Ramos (cell line): ENCODE results near the gene WDR93.

Experiments
- in situ Hi-C: fragments of 300-500 bp; cut with MboI; formaldehyde crosslinking; loops from one replicate; pipeline ENCODE4 v1.14.3; 2022; ENCODE audit warnings: low sequenced_read_pairs; ENCODE audit not compliant: unreplicated experiment

WDR93 gene

GRCh38 chr15:89660556-89660955 lies 30.1 kb upstream of the WDR93 start:
- in situ Hi-C loops: no loop called here

- in situ Hi-C loops: no loop called here
Observed at GRCh38 chr15:89662893-89663626, 27.6 kb upstream of the WDR93 start.

GRCh38 chr15:89664441-89665350 lies 25.9 kb upstream of the WDR93 start:
- in situ Hi-C loops: no loop called here

- in situ Hi-C loops: no loop called here
Observed at GRCh38 chr15:89665449-89666181, 25.0 kb upstream of the WDR93 start.

GRCh38 chr15:89666184-89666857 lies 24.3 kb upstream of the WDR93 start:
- in situ Hi-C loops: no loop called here

- in situ Hi-C loops: no loop called here
Observed at GRCh38 chr15:89666858-89667705, 23.5 kb upstream of the WDR93 start.

GRCh38 chr15:89667706-89667960 lies 23.0 kb upstream of the WDR93 start:
- in situ Hi-C loops: no loop called here

- in situ Hi-C loops: no loop called here
Observed at GRCh38 chr15:89668171-89668570, 22.4 kb upstream of the WDR93 start.

GRCh38 chr15:89669309-89669865 lies 21.2 kb upstream of the WDR93 start:
- in situ Hi-C loops: no loop called here

- in situ Hi-C loops: no loop called here
Observed at GRCh38 chr15:89669941-89670340, 20.7 kb upstream of the WDR93 start.

GRCh38 chr15:89670971-89671560 lies 19.5 kb upstream of the WDR93 start:
- in situ Hi-C loops: no loop called here

- in situ Hi-C loops: no loop called here
Observed at GRCh38 chr15:89671687-89672086, 18.9 kb upstream of the WDR93 start.

- in situ Hi-C loops: no loop called here
Observed at GRCh38 chr15:89672221-89673164, 18.1 kb upstream of the WDR93 start.

GRCh38 chr15:89673165-89673512 lies 17.5 kb upstream of the WDR93 start:
- in situ Hi-C loops: no loop called here

- in situ Hi-C loops: no loop called here
Observed at GRCh38 chr15:89674526-89674925, 16.1 kb upstream of the WDR93 start.

GRCh38 chr15:89675606-89676005 lies 15.0 kb upstream of the WDR93 start:
- in situ Hi-C loops: no loop called here

GRCh38 chr15:89677381-89677780 lies 13.2 kb upstream of the WDR93 start:
- in situ Hi-C loops: no loop called here

- in situ Hi-C loops: no loop called here
Observed at GRCh38 chr15:89679212-89679611, 11.4 kb upstream of the WDR93 start, which contains the start of gene PLIN1. Gene PLIN1, minus strand, starts transcription at chr15:89679367. Its CDS starts 1,878 bp downstream, at chr15:89677489.
